Adrenal gland (tissue), 12 donors: Measurements from ENCODE around the gene SCUBE1. TPM values are rescaled to one million over a fixed set of nuclear protein-coding genes. Genes with fewer than 3 reads are reported as not detected.

ENCODE experiments used
- DNase-seq, 7 donors: peaks; one replicate each; pipeline ENCODE4 v3.0.0-alpha.2; 2019 to 2020
- H3K27ac ChIP-seq, 5 donors: fragments of 200-600 bp; sonication (generic) in 4 of 5; 1 replicate in 3 of 5; 2 replicates in 2 of 5; pipeline versions ENCODE4 v1.5.1 to v1.8.0; 2016 to 2020; ENCODE audit warnings: mild to moderate bottlenecking in 1 of 5
- H3K27me3 ChIP-seq: fragments of 200-600 bp; 2 replicates; pipeline ENCODE4 v1.8.0; 2021
- H3K36me3 ChIP-seq, 2 donors: fragments of 200-600 bp; replicated peaks in 1 of 2; 1 replicate in 1 of 2; 2 replicates in 1 of 2; pipeline versions ENCODE4 v1.5.1 to v1.8.0; 2018 to 2022
- H3K4me1 ChIP-seq, 2 donors: fragments of 200-600 bp; replicated peaks in 1 of 2; 1 replicate in 1 of 2; 2 replicates in 1 of 2; pipeline versions ENCODE4 v1.5.1 to v1.8.0; 2018 to 2021
- H3K4me3 ChIP-seq, 4 donors: fragments of 200-600 bp; sonication (generic) in 3 of 4; one replicate each; pipeline ENCODE4 v1.5.1; 2016 to 2018
- H3K9me3 ChIP-seq, 3 donors: fragments of 200-600 bp; sonication (generic) in 1 of 3; replicated peaks in 1 of 3; 1 replicate in 2 of 3; 2 replicates in 1 of 3; pipeline versions ENCODE4 v1.5.1 to v1.8.0; 2016 to 2021
- POLR2A ChIP-seq, 2 donors: fragments of 450-650 bp; IDR thresholded peaks; one replicate each; pipeline ENCODE4 v1.6.1; 2017; ENCODE audit warnings: antibody characterized with exemption in 2 of 2, mild to moderate bottlenecking in 2 of 2, moderate library complexity in 1 of 2
- WGBS, 4 donors: extraction: QIAGEN DNeasy Blood & Tissue Kit in 2 of 4; methylation state at CpG; one replicate each; pipeline versions ENCODE4 v1.1.5 to v1.1.7; 2013 to 2017; 5-methylcytosine and 5-hydroxymethylcytosine counted together
- intact Hi-C, 2 donors: fragments of 100-400 bp; cut with DNase I; formaldehyde crosslinking; loops; one replicate each; pipeline versions ENCODE4 v1.14.1 to v1.15.0; 2022 to 2023
- polyA plus RNA-seq, 3 donors: library from polyadenylated mRNA; stranded (reverse); fragments of 200-250 nt in 2 of 3; fragments of 350-450 nt in 1 of 3; fragmentation: Illumina TruSeq in 1 of 3; extraction: RNeasy Lipid Tissue Mini Kit (QIAGEN cat#74804) in 1 of 3; gene quantifications; one replicate each; pipeline ENCODE4 v1.2.3, GENCODE V29; 2013 to 2014
- total RNA-seq, 9 donors: library from RNA; depleted of rRNA in 4 of 9; stranded (reverse); fragments of >200 nt in 4 of 9; fragments of 120-200 nt in 1 of 9; fragmentation: NEBNext Ultra II Directional in 1 of 9; extraction: Animal tissue kit (Norgen Biotek cat#: 25700) in 1 of 9; gene quantifications; one replicate each; pipeline versions ENCODE4 v1.1.0 to v1.2.4, GENCODE V29; 2013 to 2023
- TF ChIP-seq, protein P1 (sequence below), 6 experiments: fragments of 450-650 bp in 4 of 6; fragments of 200-600 bp in 2 of 6; sonication (generic) in 1 of 6; IDR thresholded peaks; 1 replicate in 5 of 6; 2 replicates in 1 of 6; pipeline versions ENCODE4 v1.5.1 to v1.8.0; 2016 to 2021; ENCODE audit warnings: antibody characterized with exemption in 6 of 6, mild to moderate bottlenecking in 2 of 6, moderate library complexity in 1 of 6
- donor health status: healthy with polysubstance abuse.
- donor health status: Bipolar disorder and iron deficiency.
- donor health status: DM: yes; HTN: yes; CAD: no.
- donor health status: DM: no; HTN: no; CAD: no.
- donor health status: DM: no; HTN: no; CAD: no.
- donor health status: DM: yes; HTN: yes; CAD: no.

The SCUBE1 gene
- total and polyA plus RNA-seq, 12 donors, result 1.4 to 34.0 (median 8.8) TPM

DNA sequence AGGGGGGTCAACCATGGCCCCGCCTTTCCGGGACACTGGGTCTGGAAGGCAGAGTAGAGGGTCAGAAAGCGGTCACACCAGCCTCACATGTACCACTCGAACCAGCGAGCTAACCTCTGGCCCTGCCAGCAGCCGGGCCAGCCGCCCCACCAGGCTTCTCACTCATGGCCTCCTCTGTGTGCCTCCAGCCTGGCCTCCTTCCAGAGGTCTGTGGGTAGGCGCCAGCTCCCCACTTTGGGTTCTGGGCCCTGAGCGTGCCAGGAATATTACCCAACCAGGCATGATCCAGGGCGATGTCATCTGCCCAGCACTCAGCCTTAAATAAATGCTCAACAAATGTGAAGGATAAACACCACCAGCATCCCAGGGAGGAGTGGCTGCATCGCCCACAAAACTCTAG lies 5.8 kb downstream of the SCUBE1 start:
- peak in 3 of 7 donors; percentile 26 to 64 (median 26) for DNase-seq
- H3K9me3 ChIP-seq, result no peaks in the 10 kb centered on the region
- no peaks in the 10 kb centered on the region for H3K27me3 ChIP-seq
- H3K4me3 ChIP-seq, result no peak overlapping the region
- 70 to 98% (median 86%) methylated on average over 5 to 11 of the region's 11 CpGs for WGBS, 4 donors
- no peak overlapping the region for H3K27ac ChIP-seq
- intact Hi-C loops, result loop anchor here in 1 of 2 donors (10.0 kb wide), 1 partner anchor 53 kb away; no protein-coding TSS in a partner anchor
- TF ChIP-seq, protein P1, sequence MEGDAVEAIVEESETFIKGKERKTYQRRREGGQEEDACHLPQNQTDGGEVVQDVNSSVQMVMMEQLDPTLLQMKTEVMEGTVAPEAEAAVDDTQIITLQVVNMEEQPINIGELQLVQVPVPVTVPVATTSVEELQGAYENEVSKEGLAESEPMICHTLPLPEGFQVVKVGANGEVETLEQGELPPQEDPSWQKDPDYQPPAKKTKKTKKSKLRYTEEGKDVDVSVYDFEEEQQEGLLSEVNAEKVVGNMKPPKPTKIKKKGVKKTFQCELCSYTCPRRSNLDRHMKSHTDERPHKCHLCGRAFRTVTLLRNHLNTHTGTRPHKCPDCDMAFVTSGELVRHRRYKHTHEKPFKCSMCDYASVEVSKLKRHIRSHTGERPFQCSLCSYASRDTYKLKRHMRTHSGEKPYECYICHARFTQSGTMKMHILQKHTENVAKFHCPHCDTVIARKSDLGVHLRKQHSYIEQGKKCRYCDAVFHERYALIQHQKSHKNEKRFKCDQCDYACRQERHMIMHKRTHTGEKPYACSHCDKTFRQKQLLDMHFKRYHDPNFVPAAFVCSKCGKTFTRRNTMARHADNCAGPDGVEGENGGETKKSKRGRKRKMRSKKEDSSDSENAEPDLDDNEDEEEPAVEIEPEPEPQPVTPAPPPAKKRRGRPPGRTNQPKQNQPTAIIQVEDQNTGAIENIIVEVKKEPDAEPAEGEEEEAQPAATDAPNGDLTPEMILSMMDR (IDR thresholded peaks at IDR 0.05), result no peak
- no peak for TF ChIP-seq POLR2A (IDR thresholded peaks at IDR 0.05)
- no peaks in the 10 kb centered on the region for H3K4me1 ChIP-seq
- H3K36me3 ChIP-seq, result no peaks in the 10 kb centered on the region

DNA sequence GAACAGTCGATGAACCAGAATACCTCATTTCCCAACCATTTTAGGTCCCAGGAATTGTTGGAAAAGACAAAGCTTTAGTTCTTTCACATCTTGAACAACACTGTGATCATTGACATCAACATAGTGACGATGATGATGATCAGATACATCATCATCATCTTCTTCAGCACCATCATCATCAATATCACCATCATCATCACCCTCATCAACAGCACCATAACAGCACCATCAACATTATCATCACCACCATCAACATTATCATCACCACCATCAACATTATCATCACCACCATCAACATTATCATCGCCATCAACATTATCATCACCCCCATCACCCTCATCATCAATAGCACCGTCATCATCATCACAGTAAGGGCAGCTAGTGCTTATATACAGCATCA lies 8.8 kb downstream of the SCUBE1 start:
- Histone ChIP-seq H3K36me3 (no peaks in the 10 kb centered on the region), H3K27ac (no peak overlapping the region), H3K4me3 (no peak overlapping the region), H3K4me1 (peaks cover 0 to 7% of the 10 kb centered on the region in 2 donors), H3K27me3 (no peaks in the 10 kb centered on the region), H3K9me3 (no peaks in the 10 kb centered on the region)
- TF ChIP-seq, protein P1 (IDR thresholded peaks at IDR 0.05), result no peak
- no peak for TF ChIP-seq POLR2A (IDR thresholded peaks at IDR 0.05)
- no peak for DNase-seq
- WGBS, 4 donors, result 90 to 93% (median 93%) methylated on average over 4 of the region's 4 CpGs
- intact Hi-C loops, result loop anchor here in 1 of 2 donors (10.0 kb wide), 1 partner anchor 50 kb away; no protein-coding TSS in a partner anchor

DNA sequence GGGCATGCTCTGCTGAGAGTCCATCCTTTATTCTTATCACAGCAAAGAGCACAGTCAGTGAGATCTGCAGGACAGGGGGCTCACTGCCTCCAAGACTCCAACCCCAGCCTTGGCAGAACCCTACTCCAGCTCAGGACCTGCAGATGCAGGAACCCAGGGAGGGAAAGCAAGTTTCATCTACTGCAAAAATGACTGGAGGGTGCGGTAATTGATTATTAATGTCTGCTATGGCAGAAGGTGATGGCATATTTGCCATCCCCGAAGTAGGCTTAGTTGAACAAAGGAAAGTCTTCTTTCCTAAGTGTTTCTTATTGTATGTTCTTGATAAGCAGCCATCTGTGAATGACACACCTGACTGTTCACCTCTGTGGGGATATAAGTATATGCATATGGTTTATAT lies 9.2 kb downstream of the SCUBE1 start:
- WGBS, 4 donors, result 82 to 92% (median 90%) methylated on average over 2 of the region's 2 CpGs
- H3K27me3 ChIP-seq, result no peaks in the 10 kb centered on the region
- TF ChIP-seq POLR2A (IDR thresholded peaks at IDR 0.05), result no peak
- TF ChIP-seq, protein P1 (IDR thresholded peaks at IDR 0.05), result no peak

DNA sequence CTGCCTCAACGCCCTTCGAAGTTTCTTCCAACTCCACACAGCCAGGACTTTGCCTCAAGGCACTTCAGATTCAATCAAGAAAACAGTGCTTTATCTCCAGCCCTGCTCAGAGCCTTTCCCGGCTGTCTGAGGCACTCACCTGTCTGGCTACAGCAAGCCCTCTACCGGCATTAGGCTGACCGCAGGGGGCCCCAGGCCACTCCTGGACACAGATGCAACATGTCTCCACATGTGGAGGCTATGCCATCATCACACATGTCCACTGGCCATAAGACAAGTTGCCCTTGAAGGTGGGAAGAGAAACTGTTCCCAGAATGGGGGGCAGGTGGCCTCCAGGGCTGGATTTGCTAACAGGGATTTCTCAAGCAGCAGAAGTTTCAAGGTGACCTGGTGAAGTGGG lies 10.0 kb downstream of the SCUBE1 start:
- Histone ChIP-seq H3K27me3 (no peaks in the 10 kb centered on the region), H3K4me3 (no peak overlapping the region), H3K27ac (no peak overlapping the region), H3K4me1 (peaks cover 0 to 7% of the 10 kb centered on the region in 2 donors), H3K9me3 (no peaks in the 10 kb centered on the region), H3K36me3 (no peaks in the 10 kb centered on the region)
- DNase-seq, result no peak
- intact Hi-C loops, result loop anchor here in 1 of 2 donors (10.0 kb wide), 1 partner anchor 48 kb away; no protein-coding TSS in a partner anchor
- 84 to 95% (median 91%) methylated on average over 3 to 5 of the region's 5 CpGs for WGBS, 4 donors
- no peak for TF ChIP-seq POLR2A (IDR thresholded peaks at IDR 0.05)
- TF ChIP-seq, protein P1 (IDR thresholded peaks at IDR 0.05), result no peak

More for the DNA sequence above, 9.2 kb downstream of the SCUBE1 start:
- no peaks in the 10 kb centered on the region for H3K36me3 ChIP-seq
- H3K27ac ChIP-seq, result no peak overlapping the region
- H3K4me3 ChIP-seq, result no peak overlapping the region
- no peaks in the 10 kb centered on the region for H3K9me3 ChIP-seq
- intact Hi-C loops, result loop anchor here in 1 of 2 donors (10.0 kb wide), 1 partner anchor 49 kb away; no protein-coding TSS in a partner anchor
- H3K4me1 ChIP-seq, result peaks cover 0 to 7% of the 10 kb centered on the region in 2 donors
- no peak for DNase-seq
